GM23338 (cell line): ENCODE measurements around the gene FGGY. TPM values are rescaled to one million over a fixed set of nuclear protein-coding genes. Genes with fewer than 3 reads are reported as not detected.

Experiments used
- ATAC-seq: fragments of 200-7000 bp; cut with Tn5 transposase; 3 replicates; pipeline ENCODE4 v1.9.1; 2020
- DNase-seq: peaks from one replicate; pipeline ENCODE4 v3.0.0-alpha.2; 2015; ENCODE audit warnings: low spot score
- H2AFZ ChIP-seq: fragments of 200-600 bp; sonication (generic); 2 replicates; pipeline ENCODE4 v1.8.0; 2016; ENCODE audit warnings: antibody characterized with exemption, mild to moderate bottlenecking, moderate library complexity
- H3F3A ChIP-seq: fragments of 200-600 bp; sonication (generic); replicated peaks from 2 replicates; pipeline ENCODE4 v1.8.0; 2017; ENCODE audit warnings: antibody characterized with exemption, mixed run types, low read depth
- H3K27ac ChIP-seq: fragments of 200-600 bp; sonication (generic); 2 replicates; pipeline ENCODE4 v1.6.1; 2016; ENCODE audit warnings: low read depth
- H3K27me3 ChIP-seq: fragments of 200-600 bp; sonication (generic); 2 replicates; pipeline ENCODE4 v1.8.0; 2016; ENCODE audit warnings: mild to moderate bottlenecking, mixed run types, moderate library complexity; ENCODE audit not compliant: insufficient read depth
- H3K36me3 ChIP-seq: fragments of 200-600 bp; sonication (generic); 2 replicates; pipeline ENCODE4 v1.8.0; 2016; ENCODE audit warnings: mild to moderate bottlenecking; ENCODE audit not compliant: insufficient read depth
- H3K4me1 ChIP-seq: fragments of 200-600 bp; sonication (generic); 2 replicates; pipeline ENCODE4 v1.8.0; 2016; ENCODE audit warnings: mild to moderate bottlenecking, moderate library complexity; ENCODE audit not compliant: insufficient read depth
- H3K4me2 ChIP-seq: fragments of 200-600 bp; sonication (generic); 2 replicates; pipeline ENCODE4 v1.7.1; 2017; ENCODE audit warnings: mixed run types
- H3K4me3 ChIP-seq: fragments of 200-600 bp; sonication (generic); 2 replicates; pipeline ENCODE4 v1.6.1; 2016; ENCODE audit warnings: mixed run types
- H3K79me2 ChIP-seq: fragments of 200-600 bp; sonication (generic); replicated peaks from 2 replicates; pipeline ENCODE4 v1.8.0; 2017; ENCODE audit warnings: mild to moderate bottlenecking; ENCODE audit not compliant: insufficient read depth
- H3K9me2 ChIP-seq: fragments of 200-600 bp; sonication (generic); 2 replicates; pipeline ENCODE4 v1.8.0; 2017; ENCODE audit not compliant: insufficient read depth
- H4K20me1 ChIP-seq: fragments of 200-600 bp; sonication (generic); replicated peaks from 2 replicates; pipeline ENCODE4 v1.8.0; 2017; ENCODE audit warnings: mild to moderate bottlenecking; ENCODE audit not compliant: insufficient read depth
- H3K27ac Mint-ChIP-seq: 2 replicates; pipeline ENCODE4 v1.8.0; 2020; ENCODE audit warnings: inconsistent platforms, mild to moderate bottlenecking, moderate library complexity, mixed read lengths
- H3K27me3 Mint-ChIP-seq: 3 replicates; pipeline ENCODE4 v1.8.0; 2022; ENCODE audit warnings: low read depth, mild to moderate bottlenecking, moderate library complexity, mixed read lengths, inconsistent platforms; ENCODE audit not compliant: insufficient read depth, poor library complexity
- H3K36me3 Mint-ChIP-seq: 3 replicates; pipeline ENCODE4 v1.8.0; 2021; ENCODE audit warnings: low read depth, mild to moderate bottlenecking, inconsistent platforms, moderate library complexity, mixed read lengths
- H3K4me1 Mint-ChIP-seq: 3 replicates; pipeline ENCODE4 v1.8.0; 2020; ENCODE audit warnings: mild to moderate bottlenecking, inconsistent platforms, mixed read lengths
- H3K4me3 Mint-ChIP-seq: 3 replicates; pipeline ENCODE4 v1.8.0; 2021; ENCODE audit warnings: moderate library complexity, mild to moderate bottlenecking, inconsistent platforms, mixed read lengths
- H3K9me3 Mint-ChIP-seq: 3 replicates; pipeline ENCODE4 v1.8.0; 2020; ENCODE audit warnings: moderate library complexity, mild to moderate bottlenecking, inconsistent platforms, mixed read lengths
- CREB1 ChIP-seq: fragments of 250-450 bp; sonication (Bioruptor Pico); IDR thresholded peaks from 2 replicates; pipeline ENCODE4 v1.5.0; 2020; ENCODE audit warnings: low read depth, mild to moderate bottlenecking, moderate library complexity
- EZH2 ChIP-seq: fragments of 200-600 bp; sonication (generic); IDR thresholded peaks from one replicate; pipeline ENCODE4 v1.8.0; 2017; ENCODE audit warnings: antibody characterized with exemption, mild to moderate bottlenecking, low read depth; ENCODE audit not compliant: unreplicated experiment
- JUNB ChIP-seq: IDR thresholded peaks from one replicate; pipeline ENCODE4 v1.6.1; 2016; ENCODE audit warnings: antibody characterized with exemption; ENCODE audit not compliant: unreplicated experiment
- NANOG ChIP-seq: IDR thresholded peaks from 2 replicates; pipeline ENCODE4 v1.6.1; 2016; ENCODE audit warnings: antibody characterized with exemption, borderline replicate concordance
- POLR2AphosphoS5 ChIP-seq: IDR thresholded peaks from 2 replicates; pipeline ENCODE4 v1.6.1; 2016; ENCODE audit warnings: antibody characterized with exemption, low read depth
- ZNF331 ChIP-seq: fragments of 250-450 bp; sonication (Bioruptor Pico); IDR thresholded peaks from 2 replicates; pipeline ENCODE4 v1.5.0; 2020; ENCODE audit warnings: low read depth, mild to moderate bottlenecking, moderate library complexity
- polyA plus RNA-seq: library from polyadenylated mRNA; unstranded; fragments of >200 nt; fragmentation: Nextera tagmentation; extraction: Ambion mirVana; gene quantifications from 2 replicates; pipeline ENCODE4 v1.2.1, GENCODE V29; 2016
- total RNA-seq: library from RNA; depleted of rRNA; stranded (reverse); fragments of >200 nt; shearing (Covaris generic); gene quantifications from 2 replicates; pipeline ENCODE4 v1.2.3, GENCODE V29; 2014
- TF ChIP-seq, protein P1 (sequence below), 2 experiments: fragments of 200-600 bp in 1 of 2; sonication (generic) in 1 of 2; conservative IDR thresholded peaks; 2 replicates each; pipeline versions ENCODE4 v1.5.1 to v1.6.1; 2016 to 2017; ENCODE audit warnings: antibody characterized with exemption in 2 of 2, low read depth in 2 of 2, mild to moderate bottlenecking in 2 of 2, moderate library complexity in 1 of 2
- TF ChIP-seq, protein P2 (sequence below): fragments of 250-450 bp; sonication (Bioruptor Pico); IDR thresholded peaks from 2 replicates; pipeline ENCODE4 v1.5.0; 2020; ENCODE audit warnings: mild to moderate bottlenecking, moderate library complexity
- TF ChIP-seq, protein P3 (sequence below): IDR thresholded peaks from 2 replicates; pipeline ENCODE4 v1.6.1; 2016; ENCODE audit warnings: antibody characterized with exemption

FGGY gene
- total and polyA plus RNA-seq, 2 experiments from 2014 or later, result 10.9 to 21.4 TPM

DNA sequence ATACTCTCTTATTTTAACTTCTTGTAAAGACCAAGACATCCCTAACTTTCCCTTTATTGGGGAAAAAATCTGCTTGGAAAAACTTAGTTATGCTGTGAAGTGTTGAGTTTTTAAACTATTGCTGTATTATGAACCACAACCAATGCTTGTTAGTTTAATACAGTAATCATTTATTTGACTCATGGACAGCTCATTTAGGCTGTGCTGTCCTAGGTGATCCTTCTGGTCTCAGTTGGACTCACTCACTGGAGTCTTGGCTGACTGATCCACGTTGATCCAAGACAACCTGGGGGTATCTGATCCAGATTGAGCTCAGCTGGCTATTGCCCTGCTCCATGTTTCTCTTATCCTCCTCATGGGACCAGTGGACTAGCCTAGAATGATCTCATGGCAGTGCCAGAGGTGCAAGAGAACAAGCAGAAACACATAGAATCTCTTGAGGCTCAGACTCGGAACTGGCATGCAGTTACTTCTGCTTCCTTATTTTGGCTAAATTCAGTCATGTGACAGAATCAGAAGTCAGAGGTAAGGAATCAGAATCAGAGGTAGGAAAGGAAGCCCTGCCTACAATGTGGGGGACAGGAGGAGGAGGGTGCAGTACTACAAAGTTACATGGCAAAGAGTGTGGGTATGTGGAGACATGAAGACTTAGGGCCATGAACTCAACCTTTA is 156.5 kb downstream of the FGGY start:
- Histone ChIP-seq H3K4me1 (no peaks in the 10 kb centered on the region), H3K4me3 (no peak overlapping the region), H3K9me2 (no peaks in the 10 kb centered on the region), H3K79me2 (no peaks in the 10 kb centered on the region), H3K4me2 (no peak overlapping the region), H3K27ac (no peak overlapping the region), H3F3A (no peaks in the 10 kb centered on the region), H4K20me1 (no peaks in the 10 kb centered on the region), H3K36me3 (no peaks in the 10 kb centered on the region), H2AFZ (no peak overlapping the region), H3K27me3 (no peaks in the 10 kb centered on the region)
- Mint-ChIP-seq H3K4me3 (no peak overlapping the region), H3K9me3 (no peaks in the 10 kb centered on the region; the same call in 2 of the 3 replicates), H3K4me1 (no peaks in the 10 kb centered on the region), H3K27ac (no peak overlapping the region), H3K27me3 (no peaks in the 10 kb centered on the region), H3K36me3 (0 out of 3 replicates have a peak, but pooled peaks cover under 1% of the 10 kb centered on the region)
- TF ChIP-seq NANOG, result no peak
- TF ChIP-seq, protein P1, sequence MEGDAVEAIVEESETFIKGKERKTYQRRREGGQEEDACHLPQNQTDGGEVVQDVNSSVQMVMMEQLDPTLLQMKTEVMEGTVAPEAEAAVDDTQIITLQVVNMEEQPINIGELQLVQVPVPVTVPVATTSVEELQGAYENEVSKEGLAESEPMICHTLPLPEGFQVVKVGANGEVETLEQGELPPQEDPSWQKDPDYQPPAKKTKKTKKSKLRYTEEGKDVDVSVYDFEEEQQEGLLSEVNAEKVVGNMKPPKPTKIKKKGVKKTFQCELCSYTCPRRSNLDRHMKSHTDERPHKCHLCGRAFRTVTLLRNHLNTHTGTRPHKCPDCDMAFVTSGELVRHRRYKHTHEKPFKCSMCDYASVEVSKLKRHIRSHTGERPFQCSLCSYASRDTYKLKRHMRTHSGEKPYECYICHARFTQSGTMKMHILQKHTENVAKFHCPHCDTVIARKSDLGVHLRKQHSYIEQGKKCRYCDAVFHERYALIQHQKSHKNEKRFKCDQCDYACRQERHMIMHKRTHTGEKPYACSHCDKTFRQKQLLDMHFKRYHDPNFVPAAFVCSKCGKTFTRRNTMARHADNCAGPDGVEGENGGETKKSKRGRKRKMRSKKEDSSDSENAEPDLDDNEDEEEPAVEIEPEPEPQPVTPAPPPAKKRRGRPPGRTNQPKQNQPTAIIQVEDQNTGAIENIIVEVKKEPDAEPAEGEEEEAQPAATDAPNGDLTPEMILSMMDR (conservative IDR thresholded peaks at IDR 0.05; ENCODE audit: low read depth in 2 of 2), result no peak
- ATAC-seq (no peak), DNase-seq (no peak)

DNA sequence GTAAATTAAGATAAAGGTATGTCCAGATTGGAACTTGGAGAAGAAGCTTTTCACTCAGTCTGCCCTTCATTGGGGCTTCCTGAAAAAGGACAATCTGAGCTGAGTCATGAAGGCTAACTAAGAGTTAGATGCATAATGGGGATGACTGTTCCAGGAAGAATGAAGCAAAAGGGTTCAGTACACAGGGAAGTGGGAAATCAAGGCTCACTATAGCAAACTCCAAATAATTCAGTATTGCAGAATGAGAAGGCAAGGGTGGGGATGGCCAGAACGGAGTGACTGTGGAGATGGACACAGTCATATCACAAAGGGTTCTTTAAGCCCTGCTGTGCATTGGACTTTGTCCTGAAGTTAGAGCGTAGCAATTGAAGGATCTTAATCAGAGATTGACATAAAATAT is 158.3 kb downstream of the FGGY start:
- Mint-ChIP-seq H3K9me3 (peaks cover 17% of the 10 kb centered on the region), H3K27ac (no peak overlapping the region), H3K27me3 (no peaks in the 10 kb centered on the region), H3K4me1 (no peaks in the 10 kb centered on the region), H3K36me3 (peaks cover 17% of the 10 kb centered on the region), H3K4me3 (no peak overlapping the region)
- H3K36me3 ChIP-seq, result peaks cover 8% of the 10 kb centered on the region; the same call in 1 of the 2 replicates
- H2AFZ ChIP-seq, result no peak overlapping the region
- H3K27ac ChIP-seq, result no peak overlapping the region
- no peaks in the 10 kb centered on the region for H3K79me2 ChIP-seq
- no peak for ATAC-seq
- no peaks in the 10 kb centered on the region for H3F3A ChIP-seq
- H3K4me3 ChIP-seq, result no peak overlapping the region
- no peaks in the 10 kb centered on the region for H3K27me3 ChIP-seq
- no peaks in the 10 kb centered on the region for H3K4me1 ChIP-seq
- no peak overlapping the region for H3K4me2 ChIP-seq
- no peak for DNase-seq
- no peaks in the 10 kb centered on the region for H4K20me1 ChIP-seq
- no peaks in the 10 kb centered on the region for H3K9me2 ChIP-seq
- TF ChIP-seq CREB1 (no peak), ZNF331 (CRISPR knock-in tag) (no peak), JUNB (no peak), POLR2AphosphoS5 (no peak), EZH2 (no peak)
- TF ChIP-seq, protein P2, sequence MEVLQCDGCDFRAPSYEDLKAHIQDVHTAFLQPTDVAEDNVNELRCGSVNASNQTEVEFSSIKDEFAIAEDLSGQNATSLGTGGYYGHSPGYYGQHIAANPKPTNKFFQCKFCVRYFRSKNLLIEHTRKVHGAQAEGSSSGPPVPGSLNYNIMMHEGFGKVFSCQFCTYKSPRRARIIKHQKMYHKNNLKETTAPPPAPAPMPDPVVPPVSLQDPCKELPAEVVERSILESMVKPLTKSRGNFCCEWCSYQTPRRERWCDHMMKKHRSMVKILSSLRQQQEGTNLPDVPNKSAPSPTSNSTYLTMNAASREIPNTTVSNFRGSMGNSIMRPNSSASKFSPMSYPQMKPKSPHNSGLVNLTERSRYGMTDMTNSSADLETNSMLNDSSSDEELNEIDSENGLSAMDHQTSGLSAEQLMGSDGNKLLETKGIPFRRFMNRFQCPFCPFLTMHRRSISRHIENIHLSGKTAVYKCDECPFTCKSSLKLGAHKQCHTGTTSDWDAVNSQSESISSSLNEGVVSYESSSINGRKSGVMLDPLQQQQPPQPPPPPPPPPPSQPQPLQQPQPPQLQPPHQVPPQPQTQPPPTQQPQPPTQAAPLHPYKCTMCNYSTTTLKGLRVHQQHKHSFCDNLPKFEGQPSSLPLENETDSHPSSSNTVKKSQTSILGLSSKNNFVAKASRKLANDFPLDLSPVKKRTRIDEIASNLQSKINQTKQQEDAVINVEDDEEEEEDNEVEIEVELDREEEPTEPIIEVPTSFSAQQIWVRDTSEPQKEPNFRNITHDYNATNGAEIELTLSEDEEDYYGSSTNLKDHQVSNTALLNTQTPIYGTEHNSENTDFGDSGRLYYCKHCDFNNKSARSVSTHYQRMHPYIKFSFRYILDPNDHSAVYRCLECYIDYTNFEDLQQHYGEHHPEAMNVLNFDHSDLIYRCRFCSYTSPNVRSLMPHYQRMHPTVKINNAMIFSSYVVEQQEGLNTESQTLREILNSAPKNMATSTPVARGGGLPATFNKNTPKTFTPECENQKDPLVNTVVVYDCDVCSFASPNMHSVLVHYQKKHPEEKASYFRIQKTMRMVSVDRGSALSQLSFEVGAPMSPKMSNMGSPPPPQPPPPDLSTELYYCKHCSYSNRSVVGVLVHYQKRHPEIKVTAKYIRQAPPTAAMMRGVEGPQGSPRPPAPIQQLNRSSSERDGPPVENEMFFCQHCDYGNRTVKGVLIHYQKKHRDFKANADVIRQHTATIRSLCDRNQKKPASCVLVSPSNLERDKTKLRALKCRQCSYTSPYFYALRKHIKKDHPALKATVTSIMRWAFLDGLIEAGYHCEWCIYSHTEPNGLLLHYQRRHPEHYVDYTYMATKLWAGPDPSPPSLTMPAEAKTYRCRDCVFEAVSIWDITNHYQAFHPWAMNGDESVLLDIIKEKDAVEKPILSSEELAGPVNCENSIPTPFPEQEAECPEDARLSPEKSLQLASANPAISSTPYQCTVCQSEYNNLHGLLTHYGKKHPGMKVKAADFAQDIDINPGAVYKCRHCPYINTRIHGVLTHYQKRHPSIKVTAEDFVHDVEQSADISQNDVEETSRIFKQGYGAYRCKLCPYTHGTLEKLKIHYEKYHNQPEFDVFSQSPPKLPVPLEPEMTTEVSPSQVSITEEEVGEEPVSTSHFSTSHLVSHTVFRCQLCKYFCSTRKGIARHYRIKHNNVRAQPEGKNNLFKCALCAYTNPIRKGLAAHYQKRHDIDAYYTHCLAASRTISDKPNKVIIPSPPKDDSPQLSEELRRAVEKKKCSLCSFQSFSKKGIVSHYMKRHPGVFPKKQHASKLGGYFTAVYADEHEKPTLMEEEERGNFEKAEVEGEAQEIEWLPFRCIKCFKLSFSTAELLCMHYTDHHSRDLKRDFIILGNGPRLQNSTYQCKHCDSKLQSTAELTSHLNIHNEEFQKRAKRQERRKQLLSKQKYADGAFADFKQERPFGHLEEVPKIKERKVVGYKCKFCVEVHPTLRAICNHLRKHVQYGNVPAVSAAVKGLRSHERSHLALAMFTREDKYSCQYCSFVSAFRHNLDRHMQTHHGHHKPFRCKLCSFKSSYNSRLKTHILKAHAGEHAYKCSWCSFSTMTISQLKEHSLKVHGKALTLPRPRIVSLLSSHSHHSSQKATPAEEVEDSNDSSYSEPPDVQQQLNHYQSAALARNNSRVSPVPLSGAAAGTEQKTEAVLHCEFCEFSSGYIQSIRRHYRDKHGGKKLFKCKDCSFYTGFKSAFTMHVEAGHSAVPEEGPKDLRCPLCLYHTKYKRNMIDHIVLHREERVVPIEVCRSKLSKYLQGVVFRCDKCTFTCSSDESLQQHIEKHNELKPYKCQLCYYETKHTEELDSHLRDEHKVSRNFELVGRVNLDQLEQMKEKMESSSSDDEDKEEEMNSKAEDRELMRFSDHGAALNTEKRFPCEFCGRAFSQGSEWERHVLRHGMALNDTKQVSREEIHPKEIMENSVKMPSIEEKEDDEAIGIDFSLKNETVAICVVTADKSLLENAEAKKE, result no peak
- TF ChIP-seq, protein P3, sequence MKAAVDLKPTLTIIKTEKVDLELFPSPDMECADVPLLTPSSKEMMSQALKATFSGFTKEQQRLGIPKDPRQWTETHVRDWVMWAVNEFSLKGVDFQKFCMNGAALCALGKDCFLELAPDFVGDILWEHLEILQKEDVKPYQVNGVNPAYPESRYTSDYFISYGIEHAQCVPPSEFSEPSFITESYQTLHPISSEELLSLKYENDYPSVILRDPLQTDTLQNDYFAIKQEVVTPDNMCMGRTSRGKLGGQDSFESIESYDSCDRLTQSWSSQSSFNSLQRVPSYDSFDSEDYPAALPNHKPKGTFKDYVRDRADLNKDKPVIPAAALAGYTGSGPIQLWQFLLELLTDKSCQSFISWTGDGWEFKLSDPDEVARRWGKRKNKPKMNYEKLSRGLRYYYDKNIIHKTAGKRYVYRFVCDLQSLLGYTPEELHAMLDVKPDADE, result no peak
- TF ChIP-seq, protein P1 (conservative IDR thresholded peaks at IDR 0.05; ENCODE audit: low read depth in 2 of 2), result no peak
